Muscle of back (tissue), 11 donors: Measurements from ENCODE around the gene FGA. TPM values are rescaled to one million over a fixed set of nuclear protein-coding genes. Genes with fewer than 3 reads are reported as not detected.
"Not testable (repeated sequence)": the region's sequence is repeated elsewhere in the genome, so short reads cannot be mapped to it uniquely, and the experiment has no call there.

Experiments used
- DNase-seq, 3 donors: peaks; one replicate each; pipeline versions ENCODE4 v3.0.0 to v3.0.0-alpha.2; 2013
- polyA plus RNA-seq, 10 donors: library from polyadenylated mRNA; unstranded; fragments of 120-200 nt; gene quantifications; one replicate each; pipeline ENCODE4 v1.2.1, GENCODE V29; 2013; ENCODE audit not compliant: insufficient read length in 10 of 10

The FGA gene
- polyA plus RNA-seq, 10 donors: 0.33 to 3.0 TPM; not detected in 8

DNA sequence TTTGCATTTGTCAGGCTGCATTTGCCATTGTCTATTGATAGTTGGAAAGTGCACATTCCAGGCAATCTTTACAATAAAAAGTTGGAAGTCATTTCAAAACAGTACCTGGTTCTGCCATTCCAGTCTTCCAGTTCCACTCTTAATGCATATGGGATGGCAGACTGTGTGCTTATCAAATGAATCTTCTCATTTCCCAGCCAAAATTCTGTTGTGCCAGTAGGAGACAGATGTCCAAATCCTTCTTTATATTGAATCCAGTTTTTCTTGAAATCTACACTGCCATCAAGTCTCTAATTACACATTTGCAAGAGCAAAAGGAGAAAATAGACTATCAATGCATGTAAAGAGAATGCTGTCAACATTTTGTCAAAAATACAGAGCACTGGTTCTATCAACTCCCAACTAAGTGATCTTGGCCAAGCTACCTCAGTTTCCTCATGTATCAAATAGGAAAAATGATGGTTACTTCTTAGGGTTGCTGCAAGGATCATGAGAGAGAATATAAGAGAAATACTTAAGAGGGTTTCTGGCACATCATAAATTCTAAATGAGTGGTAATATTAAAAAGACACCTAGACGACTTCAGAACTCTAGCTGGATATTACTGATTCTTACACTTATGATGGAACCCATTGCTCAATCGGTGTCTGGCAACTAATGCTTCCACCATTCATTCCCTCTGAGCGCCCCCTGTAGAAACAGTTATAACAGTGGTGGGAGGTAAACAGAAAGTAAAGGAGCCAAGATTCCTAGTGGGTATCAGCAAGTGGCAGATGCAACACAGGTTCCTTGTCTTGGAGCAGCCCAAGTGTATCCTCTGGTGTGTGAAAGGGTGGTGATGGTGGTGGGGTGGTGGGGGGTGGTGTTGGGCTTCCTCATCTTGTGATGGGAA is 18.1 kb upstream of the FGA start:
- DNase-seq: no peak

DNA sequence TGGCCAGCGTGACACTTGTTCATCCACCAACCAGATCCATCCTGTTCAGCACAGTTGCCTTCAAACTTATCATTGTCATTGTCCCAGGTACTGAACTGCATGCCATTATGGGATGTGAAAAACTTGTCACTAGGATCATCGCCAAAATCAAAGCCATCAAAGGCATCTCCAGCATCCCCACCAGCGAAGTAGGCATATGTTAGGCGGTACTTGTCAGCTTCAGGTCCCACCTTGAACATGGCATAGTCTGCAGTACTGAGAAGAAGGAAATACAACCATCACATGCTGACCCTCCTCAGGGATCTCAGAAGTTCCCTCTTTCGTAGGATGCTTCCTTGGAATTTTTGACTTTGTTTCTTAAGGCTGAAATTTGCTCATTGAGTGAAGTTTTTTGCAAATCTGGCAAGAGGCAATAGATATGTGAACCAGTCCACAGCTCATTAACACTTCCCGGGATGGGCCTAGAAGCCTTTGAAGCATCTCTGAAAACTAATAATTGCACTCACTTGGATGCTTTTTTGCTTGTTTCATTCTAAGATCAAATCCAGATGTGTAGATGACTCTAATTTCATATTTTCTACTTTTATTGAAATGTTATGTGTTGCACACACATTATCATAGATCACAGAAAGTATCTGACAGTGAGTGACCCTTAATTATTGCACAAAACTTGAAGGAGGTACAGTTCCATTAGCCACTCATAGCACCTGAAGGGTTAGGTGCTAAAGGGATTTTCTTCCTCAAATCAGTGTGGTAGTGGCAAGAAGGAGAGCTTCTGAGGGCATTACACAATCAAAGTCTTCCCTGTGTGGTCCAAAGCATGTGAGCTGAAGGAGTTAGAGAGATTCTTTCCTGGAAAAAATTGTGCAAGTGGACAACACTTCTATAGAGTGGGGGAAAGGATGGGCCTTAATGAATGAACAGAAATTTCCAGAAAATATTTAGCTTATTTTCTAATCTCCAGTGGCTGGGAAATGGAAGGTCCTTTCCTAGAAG is 16.5 kb upstream of the FGA start:
- DNase-seq: no peak

DNA sequence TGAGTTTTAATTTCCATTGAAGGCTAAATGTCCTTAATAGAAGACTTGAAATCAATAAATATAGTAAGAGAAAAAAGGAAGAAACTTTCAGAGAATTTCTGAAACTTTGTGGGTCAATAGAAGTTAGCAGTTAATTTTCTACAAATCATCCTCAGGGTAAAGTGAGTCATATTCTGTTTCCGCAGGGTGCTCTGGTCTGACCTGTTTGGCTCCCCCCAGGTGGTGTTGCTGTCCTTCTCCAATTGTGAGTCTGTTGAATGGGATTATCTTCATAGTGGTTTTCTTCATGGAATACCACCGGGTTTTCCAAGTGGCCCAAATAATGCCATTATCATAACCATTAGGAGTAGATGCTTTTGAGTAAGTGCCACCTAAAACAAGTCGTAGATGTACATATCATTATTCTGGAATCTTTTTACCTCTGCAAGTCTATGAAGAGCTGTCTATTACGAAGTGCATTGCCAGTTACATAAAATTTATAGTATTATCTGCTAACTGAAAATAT is 14.2 kb upstream of the FGA start:
- DNase-seq: no peak

DNA sequence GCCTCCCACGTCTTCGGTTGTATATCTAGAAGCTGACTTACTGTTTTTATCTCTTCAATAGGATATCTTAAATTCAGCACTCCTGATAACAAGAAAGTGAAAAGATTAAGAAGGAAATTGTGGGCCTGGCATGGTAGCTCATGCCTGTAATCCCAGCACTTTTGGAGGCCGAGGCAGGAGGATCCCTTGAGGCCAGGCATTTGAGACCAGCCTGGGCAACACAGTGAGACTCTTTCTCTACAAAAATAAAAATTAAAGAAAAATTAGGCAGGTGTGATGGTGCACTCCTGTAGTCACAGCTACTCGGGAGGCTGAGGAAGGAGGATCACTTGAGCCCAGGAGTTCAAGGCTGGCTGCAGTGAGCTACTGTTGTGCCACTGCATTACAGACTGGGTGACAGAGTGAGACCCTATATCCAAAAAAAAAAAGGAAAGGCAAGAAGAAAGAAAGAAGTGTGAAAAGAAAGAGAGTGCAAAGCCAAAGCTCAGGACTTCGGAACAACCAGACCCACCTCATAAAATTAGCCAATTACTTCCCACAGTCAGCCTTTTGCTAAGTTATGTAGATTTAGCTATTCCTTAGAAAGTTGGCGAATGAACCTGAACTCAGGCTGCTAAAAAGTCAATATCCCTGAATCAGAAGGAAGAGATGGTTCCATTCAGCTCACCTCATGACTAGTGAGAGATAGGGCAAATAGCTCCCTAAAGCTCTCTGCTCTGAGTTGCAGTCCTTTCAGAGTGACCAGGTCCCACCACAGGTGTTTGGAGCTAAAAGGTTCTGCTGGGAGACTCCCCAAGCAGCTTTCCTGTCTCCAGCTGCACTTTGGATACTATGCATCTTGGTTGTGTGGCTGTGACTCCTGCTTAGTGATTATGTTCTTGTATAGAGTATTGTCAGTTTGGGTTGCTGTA is 12.7 kb upstream of the FGA start:
- DNase-seq: no peak

DNA sequence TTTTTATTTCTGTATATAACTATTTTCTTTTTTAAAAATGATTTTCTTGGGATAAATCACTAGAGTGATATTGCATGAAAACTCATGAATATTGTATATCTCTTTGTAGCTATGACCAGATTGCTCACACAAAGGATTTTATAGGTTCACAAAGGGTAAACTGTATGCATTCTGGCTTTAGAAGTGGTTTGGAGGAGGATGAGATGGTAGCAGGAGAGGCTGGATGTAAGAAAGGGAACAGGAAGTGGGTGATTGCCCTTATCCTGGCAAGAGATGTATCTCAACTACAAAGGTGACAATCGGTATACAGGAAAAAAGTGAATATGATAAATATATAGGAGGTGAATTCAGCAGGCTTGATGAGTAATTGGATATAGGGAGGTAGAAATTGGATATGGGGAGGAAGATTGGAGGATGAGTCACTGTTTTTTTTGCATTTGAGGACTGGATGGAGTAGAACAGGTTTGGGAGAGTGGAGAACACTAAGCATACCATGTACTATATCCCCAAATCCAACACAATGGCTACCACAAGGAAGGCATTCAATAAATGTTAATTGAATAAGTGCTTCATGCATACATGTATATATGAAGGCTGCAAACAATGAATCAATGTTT is 12.0 kb upstream of the FGA start:
- no peak for DNase-seq

DNA sequence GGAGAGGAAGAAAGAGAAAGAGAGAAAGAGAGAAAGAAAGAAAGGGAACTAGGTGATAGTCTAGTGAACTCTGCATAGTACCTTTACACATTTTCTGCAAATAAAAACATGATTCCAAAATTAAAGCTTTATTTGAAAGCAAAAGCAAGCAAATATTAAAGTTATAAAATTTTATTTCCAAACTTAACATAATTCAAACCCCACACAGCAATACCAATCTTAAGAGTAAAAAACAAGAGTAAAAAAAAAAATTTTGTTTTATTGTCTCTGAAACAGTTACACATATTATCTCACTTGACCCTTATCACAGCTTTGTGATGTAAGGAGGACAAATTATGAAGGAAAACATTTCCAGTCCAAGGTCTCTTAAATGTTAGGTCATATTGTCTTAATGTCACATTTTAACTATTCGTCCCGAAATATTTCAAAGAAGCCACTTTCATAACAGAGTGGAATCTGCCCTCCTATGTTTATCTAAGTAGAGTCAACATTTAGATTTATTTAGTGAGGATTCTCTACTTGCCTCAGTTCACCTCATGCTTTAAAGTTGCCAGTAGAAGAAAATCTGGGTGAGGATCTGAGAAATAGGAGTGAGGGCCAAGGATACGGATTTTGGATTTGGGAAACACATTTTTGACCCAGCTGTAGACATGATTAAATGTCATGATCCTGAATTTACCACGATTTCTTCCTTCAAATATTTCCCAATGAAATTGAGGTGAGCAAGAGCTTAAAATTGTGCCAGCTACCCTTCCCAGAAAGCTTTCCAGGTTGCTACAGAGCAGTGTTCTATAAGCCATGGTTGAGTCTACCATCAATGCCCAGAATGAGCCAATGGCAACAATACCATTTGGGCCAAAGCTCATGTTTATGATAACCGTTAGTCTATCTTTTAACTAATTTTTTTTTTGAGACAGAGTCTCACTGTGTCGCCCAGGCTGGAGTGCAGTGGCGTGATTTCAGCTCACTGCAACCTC is 7.5 kb upstream of the FGA start:
- no peak for DNase-seq

DNA sequence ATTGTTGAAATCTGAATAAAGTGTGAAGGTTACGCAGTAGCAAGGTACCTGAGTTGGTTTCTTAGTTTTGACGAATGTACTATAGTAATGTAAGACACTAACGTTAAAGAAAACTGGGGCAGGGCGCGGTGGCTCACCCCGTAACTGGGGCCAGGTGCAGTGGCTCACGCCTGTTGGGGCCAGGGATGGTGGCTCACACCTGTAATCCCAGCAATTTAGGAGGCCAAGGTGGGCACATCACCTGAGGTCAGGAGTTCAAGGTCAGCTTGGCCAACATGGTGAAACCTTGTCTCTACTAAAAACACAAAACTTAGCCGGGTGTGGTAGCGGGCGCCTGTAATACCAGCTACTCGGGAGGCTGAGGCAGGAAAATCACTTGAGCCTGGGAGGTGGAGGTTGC is 6.7 kb upstream of the FGA start:
- not testable (repeated sequence) for DNase-seq

DNA sequence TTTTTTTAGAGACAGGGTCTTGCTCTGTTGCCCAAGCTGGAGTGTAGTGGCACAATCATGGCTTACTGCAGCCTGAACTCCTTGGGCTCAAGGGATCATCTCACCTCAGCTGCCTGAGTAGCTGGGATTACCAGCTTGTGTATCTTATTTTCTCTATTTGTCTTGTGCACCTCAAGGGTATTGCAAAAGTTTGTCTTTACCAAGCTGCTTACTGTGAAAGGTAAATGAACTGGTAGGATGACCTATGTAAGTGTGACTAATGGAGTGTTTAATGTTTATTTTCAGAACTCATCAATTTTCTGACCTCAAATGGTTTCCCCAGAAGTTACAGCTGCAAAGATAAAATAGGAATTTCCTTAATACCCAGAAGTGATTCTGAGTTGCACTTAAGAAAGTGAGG is 5.3 kb upstream of the FGA start:
- no peak for DNase-seq

DNA sequence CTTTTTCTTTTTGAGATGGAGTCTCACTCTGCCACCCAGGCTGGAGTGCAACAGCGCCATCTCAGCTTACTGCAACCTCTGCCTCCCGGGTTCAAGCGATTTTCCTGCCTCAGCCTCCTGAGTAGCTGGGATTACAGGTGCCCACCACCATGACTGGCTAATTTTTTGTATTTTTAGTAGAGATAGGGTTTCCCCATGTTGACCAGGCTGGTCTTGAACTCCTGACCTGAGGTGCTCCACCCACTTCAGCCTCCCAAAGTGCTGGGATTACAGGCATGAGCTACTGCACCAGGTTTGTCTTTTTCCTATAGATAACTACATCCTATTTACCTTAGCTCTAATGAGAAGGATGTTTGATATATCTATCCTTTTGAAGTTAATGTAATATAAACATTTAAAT is 3.8 kb upstream of the FGA start:
- not testable (repeated sequence) for DNase-seq

DNA sequence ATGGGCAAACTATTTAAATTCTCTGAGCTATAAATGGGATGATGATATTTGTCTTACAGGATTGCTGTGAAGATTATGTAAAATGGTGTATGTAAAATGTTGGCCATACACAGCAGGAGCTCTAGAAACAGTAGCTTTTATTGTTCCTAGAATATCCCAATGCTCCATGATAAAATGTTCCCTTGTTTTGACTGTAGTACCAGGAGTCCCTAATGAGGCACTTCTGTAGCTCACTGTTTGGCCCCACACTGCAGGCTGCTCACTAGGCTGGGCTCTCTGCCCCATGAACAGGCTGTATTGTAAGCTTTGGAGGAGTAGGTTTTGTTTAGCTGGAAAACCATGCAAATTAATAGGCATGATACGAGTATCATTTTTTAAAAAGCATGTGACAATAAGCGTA is 3.3 kb upstream of the FGA start:
- DNase-seq: no peak

DNA sequence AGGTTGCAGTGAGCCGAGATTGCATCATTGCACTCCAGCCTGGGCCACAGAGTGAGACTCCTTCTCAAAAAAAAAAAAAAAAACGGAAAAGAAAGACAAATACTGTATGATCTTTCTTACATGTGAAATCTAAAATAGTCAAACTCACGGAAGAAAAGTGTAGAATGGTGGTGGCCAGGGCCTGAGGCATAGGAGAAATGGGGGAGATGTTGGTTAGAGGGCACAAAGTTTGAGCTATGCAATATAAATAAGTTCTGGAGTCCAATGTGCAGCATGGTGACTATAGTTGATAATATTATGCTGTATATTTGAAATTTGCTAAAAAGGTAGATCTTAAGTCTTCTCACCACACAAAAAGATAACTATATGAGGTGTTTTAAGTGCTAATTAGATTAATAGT is 1.3 kb upstream of the FGA start:
- DNase-seq: no peak

DNA sequence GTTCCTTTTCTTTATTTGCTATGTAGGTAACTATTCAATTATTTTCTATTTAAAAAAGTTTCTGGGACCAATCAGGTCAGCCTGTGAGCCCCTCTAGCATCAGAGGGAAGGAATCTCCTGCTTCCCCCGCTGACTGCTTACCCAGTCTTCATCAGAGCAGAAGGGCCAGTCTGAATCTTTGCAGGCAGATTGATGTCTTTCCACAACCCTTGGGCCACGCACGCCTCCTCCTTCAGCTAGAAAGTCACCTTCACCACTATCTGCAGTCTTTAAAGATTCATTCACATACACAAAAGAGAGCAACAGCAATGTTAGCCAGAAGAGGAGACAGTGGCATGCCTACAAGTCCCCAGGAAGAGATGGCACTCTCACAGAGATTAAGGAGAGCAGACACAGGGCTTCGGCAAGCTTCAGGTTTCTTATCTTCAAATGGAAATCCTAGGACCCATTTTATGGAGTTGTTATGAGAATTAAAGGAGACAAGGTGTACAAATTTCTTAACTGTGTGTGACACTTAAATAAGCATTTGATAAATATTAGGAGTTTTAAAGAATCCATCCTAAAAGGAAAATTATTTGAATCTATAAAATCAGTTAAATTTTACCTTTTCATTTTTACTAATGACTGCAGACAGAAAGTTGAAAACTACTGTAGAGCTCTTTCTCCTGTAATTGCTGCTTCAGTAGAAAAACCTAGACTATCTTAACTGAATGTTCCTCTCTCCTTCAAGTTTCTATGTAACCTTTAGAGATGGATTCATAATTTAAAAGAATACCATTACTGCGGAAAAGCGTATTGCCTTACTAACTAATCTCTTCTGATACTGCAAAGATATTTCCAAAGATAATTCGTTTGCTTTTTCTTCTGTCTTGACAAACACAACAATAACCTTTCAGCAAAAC is 995 bp downstream of the FGA start:
- no peak for DNase-seq

DNA sequence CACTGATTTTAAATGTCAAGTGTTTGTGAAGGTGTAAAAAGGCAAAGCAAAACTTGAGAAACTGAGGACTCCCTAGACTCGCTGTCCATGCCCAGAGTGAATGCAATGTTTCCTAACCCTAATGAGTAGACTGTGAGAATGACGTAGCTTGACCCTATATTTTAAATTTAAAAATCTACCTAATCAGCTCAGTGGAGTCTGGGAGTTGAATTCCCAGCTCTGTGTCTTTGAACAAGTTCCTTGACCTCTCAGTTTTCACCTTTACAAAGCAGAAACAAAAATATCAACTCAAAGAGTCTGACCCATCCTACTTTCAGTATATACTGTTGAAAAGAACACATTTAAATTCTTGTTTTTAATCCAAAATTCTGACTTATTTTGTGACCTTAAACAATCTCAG is 2.3 kb downstream of the FGA start:
- DNase-seq: no peak

DNA sequence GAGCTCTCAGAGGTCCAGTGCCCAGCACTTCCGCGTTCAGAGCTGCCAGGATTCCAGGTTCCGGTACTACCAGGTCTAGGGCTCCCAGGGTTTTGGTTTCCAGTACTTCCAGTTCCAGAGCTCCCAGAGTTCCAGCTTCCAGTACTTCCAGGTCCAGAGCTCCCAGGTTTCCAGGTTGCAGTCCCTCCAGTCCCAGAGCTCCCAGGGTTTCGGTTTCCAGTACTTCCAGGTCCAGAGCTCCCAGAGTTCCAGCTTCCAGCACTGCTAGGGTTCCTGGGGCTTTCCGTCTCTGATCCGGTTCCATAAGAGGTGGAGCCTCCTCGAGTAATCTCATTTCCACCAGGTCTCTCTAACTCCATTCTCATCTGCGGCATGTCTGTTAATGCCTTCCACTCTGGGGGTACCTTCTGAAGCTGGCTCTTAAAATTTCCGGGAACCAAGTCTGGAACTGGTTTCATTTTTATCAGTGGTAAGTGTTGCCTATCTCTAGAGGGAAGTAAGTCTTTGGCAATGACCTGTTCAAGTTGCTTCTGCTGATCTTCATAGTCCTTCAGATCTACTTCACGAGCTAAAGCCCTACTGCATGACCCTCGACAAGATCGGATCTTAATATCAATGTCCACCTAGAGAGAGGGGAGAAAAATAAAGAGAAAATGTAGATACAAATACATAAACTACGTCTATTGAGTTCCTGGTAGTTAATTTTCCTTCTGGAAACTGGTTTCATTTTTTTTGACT is 4.1 kb downstream of the FGA start:
- no peak for DNase-seq

DNA sequence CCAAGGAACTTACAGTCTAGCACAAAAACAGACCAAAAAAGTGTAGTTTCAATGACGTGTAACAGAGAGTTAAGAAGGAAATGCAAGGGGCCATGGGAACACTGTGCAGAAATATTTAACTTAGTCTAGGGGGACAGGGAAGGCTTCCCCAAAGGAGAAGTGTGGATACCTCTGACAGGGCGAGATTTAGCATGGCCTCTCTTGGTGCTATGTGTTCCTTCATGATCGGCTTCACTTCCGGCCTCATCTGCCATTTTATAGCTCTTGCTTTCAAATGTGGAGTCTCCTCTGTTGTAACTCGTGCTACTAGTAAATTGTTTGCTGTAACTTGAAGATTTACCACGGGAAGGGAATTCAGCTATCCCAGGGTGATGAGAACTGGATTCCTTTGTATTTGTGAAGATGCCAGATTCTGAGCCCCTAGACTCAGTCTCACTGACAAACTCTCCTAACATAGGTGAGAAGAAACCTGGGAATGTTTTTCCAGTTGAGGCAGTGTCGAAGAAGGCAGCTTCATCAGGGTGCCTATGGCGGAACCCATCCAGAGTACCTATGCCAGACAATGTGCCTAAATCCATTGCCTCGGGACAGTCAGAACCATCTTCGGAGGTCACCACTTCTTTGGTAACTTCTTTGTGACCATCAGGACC is 5.0 kb downstream of the FGA start:
- no peak for DNase-seq

DNA sequence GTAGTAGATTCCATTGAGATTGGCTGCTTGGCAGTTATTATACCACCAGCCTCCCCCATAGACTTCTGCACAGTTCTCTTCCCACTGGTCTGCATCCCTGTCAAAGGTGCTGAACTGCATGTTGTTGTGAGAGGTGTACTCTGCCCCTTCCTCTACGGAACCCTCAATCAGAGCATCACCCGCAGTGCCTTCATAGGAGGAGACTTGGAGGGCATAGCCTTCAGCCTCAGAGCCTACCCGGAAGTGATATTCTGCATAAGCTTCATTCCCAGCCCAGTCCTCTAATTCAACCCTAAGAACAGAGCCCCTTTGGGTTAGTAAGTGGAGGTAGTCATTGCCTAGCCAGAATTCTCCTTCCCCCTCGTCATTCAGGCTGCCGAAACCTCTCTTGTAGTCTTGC is 6.3 kb downstream of the FGA start:
- DNase-seq: no peak

DNA sequence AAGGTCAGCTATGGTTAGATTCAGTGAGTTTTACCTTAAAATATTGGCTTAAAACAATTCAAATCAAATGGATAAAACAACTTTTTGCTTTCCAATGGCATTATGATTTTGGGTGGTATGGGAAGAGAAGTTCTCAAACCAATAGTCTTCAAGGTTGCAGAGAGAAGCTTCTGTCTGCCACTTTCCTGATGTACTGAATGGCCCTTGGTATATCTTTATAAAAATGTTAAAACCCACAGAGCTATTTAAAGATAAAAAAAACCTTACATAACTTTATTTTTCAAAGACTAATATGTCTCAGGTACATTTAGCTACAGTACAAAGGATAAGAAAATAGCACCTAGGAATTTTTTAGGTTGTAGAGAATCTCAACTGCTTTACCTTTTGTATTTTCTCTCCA is 6.9 kb downstream of the FGA start:
- DNase-seq: no peak
